Smooth muscle cell (in vitro differentiated cells): ENCODE results near the gene DISC1. TPM values are rescaled to one million over a fixed set of nuclear protein-coding genes. Genes with fewer than 3 reads are reported as not detected.

Experiments
- DNase-seq: peaks from one replicate; lab custom pipeline; 2025; ENCODE audit not compliant: unreplicated experiment; lab: John Stamatoyannopoulos, UW
- H2AFZ ChIP-seq: fragments of 200-600 bp; sonication (generic); 2 replicates; pipeline ENCODE4 v1.6.0; 2016; ENCODE audit warnings: antibody characterized with exemption, low read depth, mild to moderate bottlenecking
- H3F3A ChIP-seq: fragments of 200-600 bp; sonication (generic); 2 replicates; pipeline ENCODE4 v1.6.0; 2017; ENCODE audit warnings: antibody characterized with exemption, low read depth
- H3K27ac ChIP-seq: fragments of 200-600 bp; sonication (generic); 2 replicates; pipeline ENCODE4 v1.5.1; 2016; ENCODE audit warnings: low read depth, mild to moderate bottlenecking
- H3K27me3 ChIP-seq: fragments of 200-600 bp; sonication (generic); 2 replicates; pipeline ENCODE4 v1.6.1; 2016; ENCODE audit warnings: low read depth, mild to moderate bottlenecking
- H3K36me3 ChIP-seq: fragments of 200-600 bp; sonication (generic); 2 replicates; pipeline ENCODE4 v1.5.1; 2016; ENCODE audit warnings: low read depth
- H3K4me1 ChIP-seq: fragments of 200-600 bp; sonication (generic); 2 replicates; pipeline ENCODE4 v1.5.1; 2016; ENCODE audit warnings: low read depth
- H3K4me2 ChIP-seq: fragments of 200-600 bp; sonication (generic); 2 replicates; pipeline ENCODE4 v1.6.0; 2016; ENCODE audit warnings: mild to moderate bottlenecking
- H3K4me3 ChIP-seq: fragments of 200-600 bp; sonication (generic); 2 replicates; pipeline ENCODE4 v1.5.1; 2016; ENCODE audit warnings: mild to moderate bottlenecking
- H3K79me2 ChIP-seq: fragments of 200-600 bp; sonication (generic); 2 replicates; pipeline ENCODE4 v1.6.0; 2016; ENCODE audit warnings: low read depth, mild to moderate bottlenecking
- H3K9ac ChIP-seq: fragments of 200-600 bp; sonication (generic); 2 replicates; pipeline ENCODE4 v1.6.0; 2016; ENCODE audit warnings: low read depth
- H3K9me3 ChIP-seq: fragments of 200-600 bp; sonication (generic); replicated peaks from 2 replicates; pipeline ENCODE4 v1.5.1; 2016; ENCODE audit warnings: low read depth
- H4K20me1 ChIP-seq: fragments of 200-600 bp; sonication (generic); 2 replicates; pipeline ENCODE4 v1.6.0; 2016; ENCODE audit warnings: low read depth
- CTCF ChIP-seq: fragments of 200-600 bp; sonication (generic); IDR thresholded peaks from 2 replicates; pipeline ENCODE4 v1.5.1; 2017; ENCODE audit warnings: borderline replicate concordance, mild to moderate bottlenecking, antibody characterized with exemption; ENCODE audit not compliant: insufficient read depth, poor library complexity, severe bottlenecking
- WGBS: methylation state at CpG from one replicate; pipeline ENCODE4 v1.1.7; 2016; ENCODE audit warnings: low lambda C conversion rate; 5-methylcytosine and 5-hydroxymethylcytosine counted together
- polyA plus RNA-seq: library from polyadenylated mRNA; unstranded; fragments of >200 nt; fragmentation: Nextera tagmentation; extraction: Ambion mirVana; gene quantifications from 2 replicates; pipeline ENCODE4 v1.2.1, GENCODE V29; 2016
- total RNA-seq: library from RNA; depleted of rRNA; stranded (reverse); fragments of >200 nt; gene quantifications from 2 replicates; pipeline ENCODE4 v1.2.3, GENCODE V29; 2014

Gene DISC1
- total and polyA plus RNA-seq, 2 experiments from 2014 or later, result 0.89 to 4.3 TPM

- Histone ChIP-seq H3K4me2 (no peak overlapping the region), H3K36me3 (no peaks in the 10 kb centered on the region), H3F3A (no peaks in the 10 kb centered on the region), H3K4me3 (no peak overlapping the region), H4K20me1 (no peaks in the 10 kb centered on the region), H3K9me3 (no peaks in the 10 kb centered on the region), H3K27ac (no peak overlapping the region), H3K79me2 (no peaks in the 10 kb centered on the region), H3K9ac (no peak overlapping the region), H2AFZ (no peak overlapping the region), H3K4me1 (no peaks in the 10 kb centered on the region), H3K27me3 (no peaks in the 10 kb centered on the region)
- no peak for TF ChIP-seq CTCF
- WGBS, result 30% methylated on average over 4 of the region's 4 CpGs
- no peak for DNase-seq
Observed at GRCh38 chr1:232029315-232029714, 402.7 kb downstream of the DISC1 start.

GRCh38 chr1:232031156-232031555 lies 404.6 kb downstream of the DISC1 start:
- H3K27ac ChIP-seq, result no peak overlapping the region
- TF ChIP-seq CTCF, result no peak
- no peaks in the 10 kb centered on the region for H3K9me3 ChIP-seq
- no peak for DNase-seq
- H2AFZ ChIP-seq, result no peak overlapping the region
- no peaks in the 10 kb centered on the region for H3K79me2 ChIP-seq
- no peak overlapping the region for H3K4me2 ChIP-seq
- H3K4me3 ChIP-seq, result no peak overlapping the region
- H4K20me1 ChIP-seq, result no peaks in the 10 kb centered on the region
- H3K27me3 ChIP-seq, result no peaks in the 10 kb centered on the region
- no peak overlapping the region for H3K9ac ChIP-seq
- H3K4me1 ChIP-seq, result no peaks in the 10 kb centered on the region
- H3K36me3 ChIP-seq, result no peaks in the 10 kb centered on the region
- no peaks in the 10 kb centered on the region for H3F3A ChIP-seq

GRCh38 chr1:232033285-232033684 lies 406.7 kb downstream of the DISC1 start:
- no peak for DNase-seq
- Histone ChIP-seq H3K79me2 (no peaks in the 10 kb centered on the region), H3K4me3 (no peak overlapping the region), H3K27ac (no peak overlapping the region), H4K20me1 (no peaks in the 10 kb centered on the region), H3K27me3 (no peaks in the 10 kb centered on the region), H3K9me3 (no peaks in the 10 kb centered on the region), H3K36me3 (no peaks in the 10 kb centered on the region), H3F3A (no peaks in the 10 kb centered on the region), H3K4me1 (no peaks in the 10 kb centered on the region), H3K9ac (no peak overlapping the region), H3K4me2 (no peak overlapping the region), H2AFZ (no peak overlapping the region)
- TF ChIP-seq CTCF, result no peak
- 73% methylated on average over 4 of the region's 4 CpGs for WGBS

GRCh38 chr1:232034556-232034955 lies 408.0 kb downstream of the DISC1 start:
- Histone ChIP-seq H3K9me3 (no peaks in the 10 kb centered on the region), H3K4me2 (no peak overlapping the region), H3K27ac (no peak overlapping the region), H3K4me1 (no peaks in the 10 kb centered on the region), H3K36me3 (no peaks in the 10 kb centered on the region), H3F3A (no peaks in the 10 kb centered on the region), H3K27me3 (no peaks in the 10 kb centered on the region), H3K79me2 (no peaks in the 10 kb centered on the region), H3K4me3 (no peak overlapping the region), H3K9ac (no peak overlapping the region), H4K20me1 (no peaks in the 10 kb centered on the region), H2AFZ (no peak overlapping the region)
- no peak for DNase-seq
- no peak for TF ChIP-seq CTCF
- 93% methylated on average over 1 of the region's 1 CpG for WGBS
